ENCODE measurements around the gene FAF1.
"Not testable (repeated sequence)": the region's sequence is repeated elsewhere in the genome, so short reads cannot be mapped to it uniquely, and the experiment has no call there.

Gene FAF1

GRCh38 chr1:50950396-50950795, 9.7 kb downstream of the FAF1 start:
- CTCF ChIA-PET: interaction anchor here (0.8 kb wide), 1 partner anchor 12 kb away, joined by 3 read pairs; no protein-coding TSS in a partner anchor
- TF ChIP-seq CTCF (conservative IDR thresholded peaks at IDR 0.05; ENCODE audit: low read depth): no peak
- no peak for DNase-seq (ENCODE audit: low spot score)
- POLR2A ChIA-PET (ENCODE audit: low non-redundant PET): no interaction called here
- H3K27ac ChIP-seq: no peak overlapping the region

- POLR2A ChIA-PET (ENCODE audit: low non-redundant PET): interaction anchor here (0.6 kb wide), 1 partner anchor 11 kb away, joined by 3 read pairs; no protein-coding TSS in a partner anchor
- CTCF ChIA-PET: interaction anchor here (0.6 kb wide), 1 partner anchor 195 kb away, joined by 3 read pairs; no protein-coding TSS in a partner anchor
- no peak overlapping the region for H3K27ac ChIP-seq
- TF ChIP-seq CTCF (conservative IDR thresholded peaks at IDR 0.05; ENCODE audit: low read depth): no peak
- no peak for DNase-seq (ENCODE audit: low spot score)
Measured at GRCh38 chr1:50949286-50949982, 10.6 kb downstream of the FAF1 start.

- no peak for TF ChIP-seq CTCF (conservative IDR thresholded peaks at IDR 0.05; ENCODE audit: low read depth)
- no peak overlapping the region for H3K27ac ChIP-seq
- ChIA-PET POLR2A (ENCODE audit: low non-redundant PET) (interaction anchor here (0.7 kb wide), 1 partner anchor 294 kb away, joined by 4 read pairs; no protein-coding TSS in a partner anchor), CTCF (no interaction called here)
- DNase-seq (ENCODE audit: low spot score): no peak
Measured at GRCh38 chr1:50942334-50942733, 17.7 kb downstream of the FAF1 start.

- ChIA-PET CTCF (interaction anchor here (0.6 kb wide), 1 partner anchor 1572 kb away, joined by 4 read pairs; no protein-coding TSS in a partner anchor), POLR2A (ENCODE audit: low non-redundant PET) (no interaction called here)
- no peak for DNase-seq (ENCODE audit: low spot score)
- no peak for TF ChIP-seq CTCF (conservative IDR thresholded peaks at IDR 0.05; ENCODE audit: low read depth)
- no peak overlapping the region for H3K27ac ChIP-seq
Measured at GRCh38 chr1:50940291-50940690, 19.8 kb downstream of the FAF1 start.

- no peak overlapping the region for H3K27ac ChIP-seq
- CTCF ChIA-PET: interaction anchor here (0.6 kb wide), 1 partner anchor 18 kb away, joined by 3 read pairs; no protein-coding TSS in a partner anchor
- POLR2A ChIA-PET (ENCODE audit: low non-redundant PET): no interaction called here
- TF ChIP-seq CTCF (conservative IDR thresholded peaks at IDR 0.05; ENCODE audit: low read depth): no peak
- DNase-seq (ENCODE audit: low spot score): no peak
Measured at GRCh38 chr1:50936321-50936720, 23.7 kb downstream of the FAF1 start.

- POLR2A ChIA-PET (ENCODE audit: low non-redundant PET); H3K27ac ChIP-seq; DNase-seq (ENCODE audit: low spot score): not testable (repeated sequence)
- CTCF ChIA-PET: interaction anchor here (0.6 kb wide), 1 partner anchor 97 kb away, joined by 3 read pairs; no protein-coding TSS in a partner anchor
Measured at GRCh38 chr1:50935276-50935675, 24.8 kb downstream of the FAF1 start.

GRCh38 chr1:50934838-50935237, 25.2 kb downstream of the FAF1 start:
- POLR2A ChIA-PET (ENCODE audit: low non-redundant PET): no interaction called here
- no peak overlapping the region for H3K27ac ChIP-seq
- no peak for DNase-seq (ENCODE audit: low spot score)
- CTCF ChIA-PET: interaction anchor here (0.6 kb wide), 1 partner anchor 98 kb away, joined by 3 read pairs; no protein-coding TSS in a partner anchor
- TF ChIP-seq CTCF (conservative IDR thresholded peaks at IDR 0.05; ENCODE audit: low read depth): no peak

- POLR2A ChIA-PET (ENCODE audit: low non-redundant PET); H3K27ac ChIP-seq; DNase-seq (ENCODE audit: low spot score); CTCF ChIA-PET: not testable (repeated sequence)
Measured at GRCh38 chr1:50933770-50934169, 26.3 kb downstream of the FAF1 start.

GRCh38 chr1:50932043-50932442, 28.0 kb downstream of the FAF1 start:
- CTCF ChIA-PET: interaction anchor here (0.6 kb wide), 1 partner anchor 157 kb away, joined by 3 read pairs; no protein-coding TSS in a partner anchor
- POLR2A ChIA-PET (ENCODE audit: low non-redundant PET); DNase-seq (ENCODE audit: low spot score): not testable (repeated sequence)

More at GRCh38 chr1:50932043-50932442, 28.0 kb downstream of the FAF1 start:
- not testable (repeated sequence) for H3K27ac ChIP-seq

Measured in RWPE1 (cell line).